NCI-H82 treated with DMSO at 0.1 percent for 48 hours (cell line): ENCODE measurements around the gene PTPRCAP.
A peak's percentile ranks its signal among the peaks of the same experiment; 100 is the strongest.

Experiments
- DNase-seq: peaks from one replicate; lab custom pipeline; 2025; ENCODE audit not compliant: unreplicated experiment; lab: John Stamatoyannopoulos, UW

Gene PTPRCAP

DNA sequence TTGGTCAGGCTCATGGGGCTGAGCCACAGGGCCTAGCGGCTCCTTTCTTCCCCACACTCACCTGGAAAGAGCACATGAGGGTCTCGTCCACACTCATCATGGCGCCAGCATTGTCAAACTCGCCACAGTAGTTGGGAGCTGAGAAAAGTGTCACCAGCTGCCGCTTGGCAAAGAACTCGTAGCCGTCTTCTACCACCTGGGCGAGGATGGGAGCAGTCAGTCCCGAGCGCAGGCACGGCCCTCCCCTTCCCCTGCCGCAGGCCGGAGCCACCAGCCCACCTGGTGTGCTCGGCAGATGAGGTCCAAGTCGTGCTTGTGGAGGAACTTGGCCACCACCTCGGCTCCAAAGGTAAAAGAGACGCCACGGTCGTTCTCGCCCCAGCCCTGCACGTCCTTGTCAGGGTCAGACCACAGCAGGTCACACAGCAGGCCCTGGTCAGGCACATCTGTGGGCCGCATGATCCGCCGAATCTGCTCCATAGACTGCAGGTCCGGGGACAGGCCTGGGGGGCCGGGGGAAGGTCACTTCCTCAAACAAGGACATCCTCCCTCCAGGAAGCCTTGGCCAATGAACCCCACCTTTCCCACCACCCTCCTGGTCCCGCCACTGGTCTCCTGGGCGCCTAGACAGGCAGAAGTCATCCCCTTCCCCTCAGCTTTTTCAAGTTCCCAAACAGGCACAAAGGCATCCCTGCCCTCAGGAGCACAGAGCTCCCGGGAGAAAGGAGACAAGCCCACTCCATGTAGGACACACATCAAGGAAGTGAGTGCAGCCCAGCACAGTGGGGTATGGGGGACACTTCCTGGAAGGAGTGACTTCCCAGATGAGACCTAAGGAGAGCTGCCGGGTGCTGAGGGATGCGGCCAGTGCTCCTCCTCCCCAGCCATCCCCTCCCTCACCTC, 38.6 kb downstream of the PTPRCAP start:
- no peak for DNase-seq

DNA sequence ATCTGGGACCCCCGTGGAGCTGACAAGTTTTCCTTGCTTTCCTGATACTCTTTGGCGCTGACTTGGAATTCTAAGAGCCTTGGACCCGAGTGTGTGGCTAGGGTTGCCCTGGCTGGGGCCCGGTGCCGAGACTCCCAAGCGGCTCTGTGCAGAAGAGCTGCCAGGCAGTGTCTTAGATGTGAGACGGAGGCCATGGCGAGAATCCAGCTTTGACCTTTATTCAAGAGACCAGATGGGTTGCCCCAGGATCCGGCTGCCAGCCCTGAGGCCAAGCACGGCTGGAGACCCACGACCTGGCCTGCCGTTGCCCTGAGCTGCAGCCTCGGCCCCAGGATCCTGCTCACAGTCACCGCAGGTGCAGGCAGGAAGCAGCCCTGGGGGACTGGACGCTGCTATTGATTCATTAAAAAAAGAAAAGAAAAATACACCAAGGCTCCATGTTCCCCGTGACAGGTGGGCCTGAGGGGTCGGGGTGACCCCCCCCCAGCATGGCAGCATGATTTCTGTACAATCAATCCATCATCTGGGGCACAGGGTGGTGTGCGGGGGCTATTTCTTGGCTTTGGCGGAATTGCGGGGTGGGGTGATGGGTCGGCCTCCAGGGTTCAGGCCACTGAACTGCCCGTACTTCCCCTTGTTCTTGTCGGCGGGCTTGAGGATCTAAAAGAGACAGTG, 39.4 kb downstream of the PTPRCAP start:
- DNase-seq: no peak

DNA sequence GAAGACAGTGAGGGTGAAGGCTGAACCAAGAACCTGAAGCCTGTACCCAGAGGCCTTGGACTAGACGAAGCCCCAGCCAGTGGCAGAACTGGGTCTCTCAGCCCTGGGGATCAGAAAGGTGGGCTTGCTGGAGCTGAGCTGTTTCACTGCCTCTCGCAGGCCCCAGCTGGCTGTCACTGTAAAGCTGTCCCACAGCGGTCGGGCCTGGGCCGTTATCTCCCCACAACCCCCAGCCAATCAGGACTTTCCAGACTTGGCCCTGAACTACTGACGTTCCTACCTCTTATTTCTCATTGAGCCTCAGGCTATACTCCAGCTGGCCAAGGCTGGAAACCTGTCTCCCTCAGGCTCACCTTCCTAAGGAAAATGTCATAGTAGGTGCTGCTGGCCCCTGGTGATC, 39.9 kb downstream of the PTPRCAP start:
- DNase-seq: no peak

DNA sequence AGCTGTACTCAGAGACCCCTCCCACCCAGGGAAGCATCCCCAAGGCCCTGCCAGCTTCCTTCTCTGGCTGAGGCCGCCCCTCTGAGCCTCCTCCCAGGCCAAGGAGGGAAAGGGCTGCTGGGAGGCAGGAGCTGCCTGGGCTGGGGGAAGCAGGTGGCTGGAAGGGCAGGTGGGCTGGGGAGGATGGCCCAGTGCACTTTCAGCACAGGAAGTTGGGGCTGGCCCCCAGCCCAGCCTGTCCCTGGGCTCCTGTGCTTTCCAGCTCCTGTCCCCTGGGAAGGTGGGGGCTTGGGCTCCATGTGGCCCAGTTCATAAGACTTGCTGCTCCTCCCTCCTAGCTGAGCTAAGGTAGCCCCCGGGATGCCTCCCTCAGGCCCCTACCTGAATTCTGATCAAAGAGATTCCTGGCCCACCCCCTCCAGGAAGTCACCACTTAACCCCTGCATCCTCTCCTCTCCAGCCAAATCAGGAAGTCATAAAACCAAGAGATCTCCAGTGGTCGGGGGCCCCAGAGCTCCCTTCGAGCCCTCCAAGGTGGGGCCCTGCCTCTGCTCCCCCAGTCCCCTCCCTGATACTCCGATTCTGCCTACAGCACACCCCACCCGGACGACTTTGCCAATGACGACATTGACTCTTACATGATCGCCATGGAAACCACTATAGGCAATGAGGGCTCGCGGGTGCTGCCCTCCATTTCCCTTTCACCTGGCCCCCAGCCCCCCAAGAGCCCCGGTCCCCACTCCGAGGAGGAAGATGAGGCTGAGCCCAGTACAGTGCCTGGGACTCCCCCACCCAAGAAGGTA, 40.7 kb downstream of the PTPRCAP start:
- DNase-seq: no peak

DNA sequence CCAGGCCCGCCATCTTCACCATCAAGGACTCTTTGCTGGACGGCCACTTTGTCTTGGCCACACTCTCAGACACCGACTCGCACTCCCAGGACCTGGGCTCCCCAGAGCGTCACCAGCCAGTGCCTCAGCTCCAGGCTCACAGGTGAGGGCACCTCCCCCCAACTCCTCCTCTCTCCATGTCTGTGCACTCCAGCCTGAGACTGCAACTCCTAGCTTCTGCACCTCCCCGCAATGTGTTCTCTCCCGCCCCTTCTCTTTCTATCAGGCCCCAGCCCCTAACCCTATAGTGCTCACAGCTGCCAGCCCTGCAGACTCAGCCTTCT, 41.3 kb downstream of the PTPRCAP start:
- DNase-seq: no peak

DNA sequence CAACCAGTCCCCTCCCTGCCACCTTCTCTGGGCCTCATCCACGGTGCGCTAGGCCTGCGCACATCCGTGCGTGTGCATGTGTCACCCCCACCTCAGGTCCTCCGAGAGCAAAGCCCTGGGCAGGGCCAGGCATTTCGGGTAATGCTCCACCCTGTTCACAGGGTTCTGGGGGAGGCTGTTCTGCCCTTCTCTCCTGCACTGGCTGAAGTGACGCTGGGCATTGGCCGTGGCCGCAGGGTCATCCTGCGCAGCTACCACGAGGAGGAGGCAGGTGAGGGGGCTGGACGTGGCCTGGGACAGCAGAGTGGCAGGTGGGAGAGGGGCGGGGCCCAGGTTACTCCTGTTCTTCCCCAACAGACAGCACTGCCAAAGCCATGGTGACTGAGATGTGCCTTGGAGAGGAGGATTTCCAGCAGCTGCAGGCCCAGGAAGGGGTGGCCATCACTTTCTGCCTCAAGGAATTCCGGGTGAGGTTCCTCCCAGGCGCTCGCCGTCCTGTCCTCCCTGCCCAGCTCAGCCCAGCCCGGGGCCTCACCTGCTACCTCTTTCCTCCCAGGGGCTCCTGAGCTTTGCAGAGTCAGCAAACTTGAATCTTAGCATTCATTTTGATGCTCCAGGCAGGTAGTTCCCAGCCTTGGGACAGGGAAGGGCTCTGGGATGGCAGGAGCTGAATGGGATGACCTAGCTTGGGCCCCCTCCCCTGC, 41.8 kb downstream of the PTPRCAP start:
- DNase-seq: no peak

DNA sequence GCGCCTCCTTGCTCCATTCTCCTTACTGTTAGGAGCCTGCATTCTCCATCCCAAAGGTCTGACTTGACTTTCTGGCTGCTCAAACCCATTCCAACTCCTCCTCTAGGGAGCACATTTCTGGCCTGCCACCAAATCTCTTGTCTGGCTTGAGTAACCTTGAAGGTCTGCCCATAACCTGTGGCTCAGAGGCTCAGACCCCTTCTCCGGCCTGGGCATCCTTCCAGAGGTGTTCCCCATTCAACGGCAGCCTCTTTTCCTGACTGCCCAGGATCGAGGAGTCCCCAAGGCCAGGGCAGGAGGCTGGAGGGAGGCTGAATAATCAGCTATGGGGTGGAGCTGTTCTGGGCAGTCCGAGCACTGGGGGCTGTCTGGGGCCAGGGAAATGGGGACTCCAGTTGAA, 43.5 kb downstream of the PTPRCAP start:
- DNase-seq: no peak

DNA sequence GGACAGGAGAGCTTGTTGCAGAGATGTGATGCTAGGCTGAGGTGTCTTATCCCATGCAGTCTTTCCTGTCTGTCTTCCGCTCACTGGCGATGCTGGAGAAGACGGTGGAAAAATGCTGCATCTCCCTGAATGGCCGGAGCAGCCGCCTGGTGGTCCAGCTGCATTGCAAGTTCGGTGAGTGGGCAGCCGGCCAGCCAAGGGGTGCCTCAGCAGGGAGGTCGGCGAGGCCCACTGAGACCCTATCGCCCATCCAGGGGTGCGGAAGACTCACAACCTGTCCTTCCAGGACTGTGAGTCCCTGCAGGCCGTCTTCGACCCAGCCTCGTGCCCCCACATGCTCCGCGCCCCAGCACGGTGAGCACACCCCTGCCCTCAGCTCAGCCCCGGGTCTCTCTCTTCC, 44.0 kb downstream of the PTPRCAP start:
- no peak for DNase-seq

DNA sequence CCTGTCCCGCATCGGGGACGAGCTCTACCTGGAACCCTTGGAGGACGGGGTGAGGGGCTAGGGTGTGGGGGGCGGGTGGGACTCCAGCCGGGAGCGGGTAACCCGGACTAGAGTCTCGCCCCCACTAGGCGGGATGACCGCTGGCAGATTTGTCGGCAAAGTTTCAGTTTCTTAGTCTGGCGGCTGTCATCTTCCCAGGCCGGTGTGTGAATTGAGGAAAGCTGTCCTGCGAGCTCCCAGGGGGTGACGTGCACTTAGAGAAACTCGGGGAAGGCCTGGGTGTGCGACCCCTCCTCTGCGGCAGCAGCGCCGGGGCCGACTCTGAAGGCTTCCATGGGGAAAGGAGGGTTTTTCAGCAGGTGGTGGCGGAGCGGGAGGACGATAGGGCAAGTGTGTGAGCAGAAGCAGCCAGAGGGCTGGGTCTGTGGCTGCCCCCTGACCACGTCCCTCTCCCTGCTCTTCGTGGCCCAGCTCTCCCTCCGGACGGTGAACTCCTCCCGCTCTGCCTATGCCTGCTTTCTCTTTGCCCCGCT, 45.2 kb downstream of the PTPRCAP start:
- no peak for DNase-seq

DNA sequence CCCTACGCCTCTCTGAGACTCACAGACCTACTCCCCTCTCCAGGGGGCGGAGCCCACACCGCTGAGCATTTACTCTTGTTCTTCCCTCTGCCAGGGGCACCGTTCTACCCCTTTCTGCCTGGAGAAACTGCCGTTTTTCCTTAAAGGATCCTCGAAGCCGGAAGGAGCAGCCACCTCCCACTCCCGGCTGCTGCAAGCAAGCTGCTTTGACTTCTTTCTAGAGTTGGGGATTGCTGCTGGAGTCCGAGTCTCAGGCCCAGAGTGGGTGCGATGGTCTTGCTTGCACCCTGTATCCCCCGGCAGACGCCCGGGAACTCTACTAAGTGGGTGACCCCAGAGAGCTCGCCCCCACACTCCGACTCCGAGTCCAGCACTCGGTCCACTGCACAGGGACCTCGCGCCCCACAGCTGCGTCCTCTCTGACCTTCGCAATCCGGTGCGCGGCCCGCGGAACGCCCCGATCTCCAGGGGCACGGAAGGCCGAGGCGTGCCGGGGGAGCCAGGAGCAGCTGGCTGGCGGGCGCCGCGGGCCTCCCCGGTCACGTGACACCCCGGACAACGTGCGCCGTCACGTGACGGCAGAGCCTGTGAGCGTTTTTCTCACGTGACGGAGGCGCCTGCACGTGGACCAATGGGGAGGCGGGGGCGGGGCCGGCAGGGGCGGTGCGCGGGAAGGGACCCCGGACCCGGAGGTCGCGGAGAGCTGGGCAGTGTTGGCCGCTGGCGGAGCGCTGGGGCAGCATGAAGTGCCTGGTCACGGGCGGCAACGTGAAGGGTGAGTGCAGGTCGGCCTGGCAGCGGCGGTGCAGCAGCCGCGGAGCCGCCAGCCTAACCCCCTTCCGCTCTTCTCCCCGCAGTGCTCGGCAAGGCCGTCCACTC, 45.9 kb downstream of the PTPRCAP start, which contains the start of gene RAD9A:
Gene RAD9A (plus strand): TSS at position 683 of the 879 bp plus-strand sequence. CDS start 59 bp downstream, at position 742.
- peak; percentile 57 for DNase-seq

DNA sequence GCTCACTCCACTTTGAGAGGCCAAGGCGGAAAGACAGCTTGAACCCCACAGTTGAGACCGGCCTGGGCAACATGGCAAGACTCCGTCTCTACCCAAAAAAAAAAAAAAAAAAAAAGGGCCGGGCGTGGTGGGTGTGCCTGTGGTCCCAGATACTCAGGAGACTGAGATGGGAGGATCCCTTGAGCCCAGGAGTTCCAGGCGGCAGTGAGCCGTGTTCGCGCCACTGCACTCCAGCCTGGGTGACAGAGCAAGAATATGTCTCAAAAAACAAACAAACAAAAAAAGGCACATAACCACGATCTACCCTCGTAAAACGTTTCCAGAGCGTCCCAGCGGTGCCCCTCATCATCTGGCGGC, 46.6 kb downstream of the PTPRCAP start:
- DNase-seq: no peak

DNA sequence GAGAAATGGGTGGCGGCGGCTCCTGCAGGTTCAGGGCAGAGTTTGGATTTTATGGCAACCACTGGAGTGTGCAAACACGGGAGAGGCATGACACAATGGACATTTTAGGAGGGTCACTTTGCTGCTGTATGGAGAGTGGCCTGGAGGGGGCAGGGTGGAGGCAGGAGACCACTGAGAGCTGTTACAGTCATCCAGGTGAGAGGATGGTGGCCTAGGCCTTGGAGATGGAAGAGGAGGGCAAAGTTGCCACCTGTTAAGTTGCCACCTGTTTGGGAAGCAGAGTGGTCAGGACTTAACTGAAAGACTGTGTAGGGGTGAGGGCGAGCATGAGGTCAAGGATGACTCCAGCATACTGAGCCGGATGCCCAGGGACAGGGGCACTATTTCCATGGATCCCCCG, 48.0 kb downstream of the PTPRCAP start:
- DNase-seq: peak; percentile 10

DNA sequence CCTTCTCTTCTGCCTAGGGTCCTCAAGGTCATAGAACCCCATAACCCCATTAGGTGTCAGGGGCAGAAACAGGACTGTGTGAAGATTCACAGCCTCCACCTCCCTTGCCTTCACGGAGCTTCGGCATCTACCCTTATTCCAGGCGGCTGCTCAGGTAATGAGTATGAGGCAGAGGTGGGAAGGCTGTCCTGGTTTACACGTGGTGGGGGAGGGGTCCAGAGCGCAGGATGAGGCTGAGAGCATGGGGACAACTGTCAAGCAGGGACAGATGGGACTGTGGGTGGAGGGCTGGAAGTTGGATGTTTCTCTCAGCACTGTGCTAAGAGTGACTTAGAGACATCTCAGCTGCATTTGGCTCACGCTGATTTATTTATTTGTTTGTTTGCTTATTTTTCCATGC, 50.0 kb downstream of the PTPRCAP start:
- DNase-seq: no peak

DNA sequence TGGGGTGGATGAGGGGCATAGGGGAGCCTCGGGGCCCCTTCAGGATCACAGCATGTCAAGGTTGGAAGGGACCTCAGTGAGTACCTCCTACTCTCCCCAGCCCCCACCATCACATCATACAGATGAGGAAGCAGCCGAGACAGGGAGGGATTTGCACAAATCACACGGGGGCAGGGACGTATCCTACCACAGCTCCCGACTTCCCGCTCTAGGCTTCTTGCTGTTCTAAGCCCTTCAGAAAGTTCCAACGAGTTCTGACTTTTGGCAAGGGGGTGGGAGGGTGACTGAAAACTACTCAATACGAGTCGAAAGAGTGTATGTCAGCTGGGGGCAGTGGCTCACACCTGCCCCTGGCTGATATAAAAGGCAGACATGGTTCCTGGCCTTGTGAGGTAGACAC, 50.4 kb downstream of the PTPRCAP start:
- DNase-seq: no peak
